GM12878 (cell line): Measurements from ENCODE around the gene DHCR7.

ENCODE experiments used
- EZH2 ChIP-seq: IDR thresholded peaks from 2 replicates; pipeline ENCODE4 v1.6.1; 2012; ENCODE audit warnings: low read depth, mild to moderate bottlenecking, control low read depth, inconsistent platforms, low read length, borderline replicate concordance; ENCODE audit not compliant: control insufficient read depth
- SP1 ChIP-seq: IDR thresholded peaks from one replicate; pipeline ENCODE4 v1.6.1; 2011; ENCODE audit warnings: low read depth, low read length
- USF2 ChIP-seq: IDR thresholded peaks from 2 replicates; pipeline ENCODE4 v1.6.1; 2011; ENCODE audit warnings: low read depth, low read length, improper control_type of control experiment, borderline replicate concordance
- ZSCAN29 ChIP-seq: fragments of 450-650 bp; IDR thresholded peaks from 2 replicates; pipeline ENCODE4 v1.6.1; 2017; ENCODE audit warnings: mild to moderate bottlenecking, moderate library complexity

- TF ChIP-seq EZH2 = no peak
- TF ChIP-seq USF2 = no peak
- no peak for TF ChIP-seq ZSCAN29
- TF ChIP-seq SP1 = no peak
Observed at GRCh38 chr11:71425860-71426259, 22.3 kb downstream of the DHCR7 start.
